B cell (primary cell): ENCODE measurements around the gene SLC30A3. TPM values are rescaled to one million over a fixed set of nuclear protein-coding genes. Genes with fewer than 3 reads are reported as not detected.

ENCODE experiments used
- ATAC-seq: fragments of 200-7000 bp; cut with Tn5 transposase; one replicate; pipeline ENCODE4 v1.10.0; 2021; ENCODE audit warnings: low read depth, mild to moderate bottlenecking, moderate number of reproducible peaks, moderate library complexity
- CTCF ChIA-PET: fragments of 350-600 bp; sonication (Branson Sonifier 250); formaldehyde crosslinking; loops from one replicate; lab custom pipeline; 2021; ENCODE audit warnings: antibody characterized with exemption, inconsistent platforms; lab: Charles Lee
- POLR2A ChIA-PET: fragments of 350-600 bp; sonication (Branson Sonifier 250); formaldehyde crosslinking; loops from one replicate; lab custom pipeline; 2021; ENCODE audit warnings: antibody characterized with exemption; lab: Charles Lee
- DNase-seq: peaks from one replicate; pipeline ENCODE4 v3.0.0; 2013
- H2AFZ ChIP-seq: 2 replicates; pipeline ENCODE4 v1.6.1; 2012; ENCODE audit warnings: mild to moderate bottlenecking, low read depth, low read length; ENCODE audit not compliant: insufficient read depth, poor library complexity, severe bottlenecking
- H3K27ac ChIP-seq, 2 donors: 1 replicate in 1 of 2; 2 replicates in 1 of 2; pipeline ENCODE4 v1.5.1; 2012 to 2013; ENCODE audit warnings: low read length in 2 of 2, mild to moderate bottlenecking in 2 of 2, moderate library complexity in 1 of 2
- H3K27me3 ChIP-seq, 4 experiments: fragments of 200-600 bp in 1 of 4; sonication (generic) in 1 of 4; replicated peaks in 1 of 4; 1 replicate in 2 of 4; 2 replicates in 2 of 4; pipeline versions ENCODE4 v1.6.1 to v1.7.0; 2013 to 2016; ENCODE audit warnings: low read length in 3 of 4, mild to moderate bottlenecking in 2 of 4, mixed read lengths in 1 of 4, moderate library complexity in 1 of 4; ENCODE audit not compliant: insufficient read depth in 4 of 4, control insufficient read depth in 3 of 4; ENCODE audit errors: control extremely low read depth in 1 of 4
- H3K36me3 ChIP-seq, 2 experiments: replicated peaks in 1 of 2; 1 replicate in 1 of 2; 2 replicates in 1 of 2; pipeline versions ENCODE4 v1.6.1 to v1.7.1; 2013; ENCODE audit warnings: low read length in 1 of 2; ENCODE audit not compliant: insufficient read depth in 2 of 2, control insufficient read depth in 1 of 2; ENCODE audit errors: control extremely low read depth in 1 of 2, extremely low read depth in 1 of 2
- H3K4me1 ChIP-seq, 2 donors: fragments of 200-600 bp in 1 of 2; sonication (generic) in 1 of 2; 1 replicate in 1 of 2; 2 replicates in 1 of 2; pipeline versions ENCODE4 v1.5.1 to v1.6.1; 2013 to 2017; ENCODE audit warnings: low read length in 2 of 2; ENCODE audit not compliant: control insufficient read depth in 2 of 2, insufficient read depth in 2 of 2
- H3K4me2 ChIP-seq: replicated peaks from 2 replicates; pipeline ENCODE3; 2012; ENCODE audit warnings: mild to moderate bottlenecking, low read depth, low read length; ENCODE audit not compliant: poor library complexity, severe bottlenecking
- H3K4me3 ChIP-seq, 5 experiments: fragments of 200-600 bp in 1 of 5; sonication (generic) in 1 of 5; 1 replicate in 3 of 5; 2 replicates in 2 of 5; pipeline versions ENCODE4 v1.5.1 to v1.7.0; 2011 to 2016; ENCODE audit warnings: low read length in 4 of 5, mild to moderate bottlenecking in 4 of 5, low read depth in 2 of 5, control low read depth in 1 of 5, moderate library complexity in 1 of 5; ENCODE audit not compliant: insufficient read depth in 1 of 5; ENCODE audit errors: control extremely low read depth in 1 of 5, extremely low read depth in 1 of 5
- H3K79me2 ChIP-seq: fragments of 200-600 bp; sonication (generic); one replicate; pipeline ENCODE4 v1.6.0; 2016; ENCODE audit warnings: low read length; ENCODE audit not compliant: control insufficient read depth, insufficient read depth
- H3K9ac ChIP-seq: fragments of 200-600 bp; sonication (generic); 2 replicates; pipeline ENCODE4 v1.6.1; 2017; ENCODE audit warnings: mild to moderate bottlenecking, low read length, moderate library complexity
- H3K9me3 ChIP-seq, 3 donors: one replicate each; pipeline versions ENCODE4 v1.6.1 to v1.7.1; 2013; ENCODE audit warnings: low read length in 2 of 3; ENCODE audit not compliant: control insufficient read depth in 2 of 3, insufficient read depth in 1 of 3; ENCODE audit errors: control extremely low read depth in 1 of 3
- H4K20me1 ChIP-seq: 2 replicates; pipeline ENCODE4 v1.6.0; 2012; ENCODE audit warnings: mild to moderate bottlenecking, low read length; ENCODE audit not compliant: insufficient read depth, control insufficient read depth, poor library complexity, severe bottlenecking
- H3K27ac Mint-ChIP-seq: one replicate; pipeline ENCODE4 v1.8.0; 2021; ENCODE audit warnings: mixed read lengths
- H3K27me3 Mint-ChIP-seq: one replicate; pipeline ENCODE4 v1.8.0; 2021; ENCODE audit warnings: mixed read lengths
- H3K4me1 Mint-ChIP-seq: one replicate; pipeline ENCODE4 v1.8.0; 2021; ENCODE audit warnings: mixed read lengths
- H3K4me3 Mint-ChIP-seq: one replicate; pipeline ENCODE4 v1.8.0; 2021; ENCODE audit warnings: mixed read lengths
- H3K9me3 Mint-ChIP-seq: one replicate; pipeline ENCODE4 v1.8.0; 2022; ENCODE audit warnings: mixed read lengths; ENCODE audit not compliant: insufficient read depth
- EZH2 ChIP-seq: IDR thresholded peaks from 2 replicates; pipeline ENCODE4 v1.6.1; 2012; ENCODE audit warnings: borderline replicate concordance, low read depth, mild to moderate bottlenecking, moderate library complexity, low read length; ENCODE audit not compliant: insufficient read depth, poor library complexity, severe bottlenecking
- WGBS: methylation state at CpG from one replicate; pipeline ENCODE4 v1.1.5; 2013; ENCODE audit warnings: missing lambda C conversion rate; ENCODE audit not compliant: insufficient coverage; 5-methylcytosine and 5-hydroxymethylcytosine counted together
- intact Hi-C: fragments of 100-400 bp; cut with micrococcal nuclease; formaldehyde crosslinking; loops from one replicate; pipeline ENCODE4 v1.10.0; 2022
- polyA plus RNA-seq: library from polyadenylated mRNA; depleted of rRNA; stranded (reverse); fragments of >200 nt; gene quantifications from 2 replicates; pipeline ENCODE4 v1.2.3, GENCODE V29; 2012
- total RNA-seq, 2 donors: library from RNA; stranded (reverse); fragments of 120-200 nt in 1 of 2; gene quantifications; 1 replicate in 1 of 2; 2 replicates in 1 of 2; pipeline versions ENCODE4 v1.2.3 to v1.2.4, GENCODE V29; 2013 to 2022
- TF ChIP-seq, protein P1 (sequence below): fragments of 200-600 bp; IDR thresholded peaks from one replicate; pipeline ENCODE4 v1.8.0; 2022; ENCODE audit warnings: antibody characterized with exemption, mild to moderate bottlenecking

Gene SLC30A3
- total and polyA plus RNA-seq, 2 donors (not counting 1 experiment from before 2014, with no cell fraction given): 0.09 TPM; not detected in 1

DNA sequence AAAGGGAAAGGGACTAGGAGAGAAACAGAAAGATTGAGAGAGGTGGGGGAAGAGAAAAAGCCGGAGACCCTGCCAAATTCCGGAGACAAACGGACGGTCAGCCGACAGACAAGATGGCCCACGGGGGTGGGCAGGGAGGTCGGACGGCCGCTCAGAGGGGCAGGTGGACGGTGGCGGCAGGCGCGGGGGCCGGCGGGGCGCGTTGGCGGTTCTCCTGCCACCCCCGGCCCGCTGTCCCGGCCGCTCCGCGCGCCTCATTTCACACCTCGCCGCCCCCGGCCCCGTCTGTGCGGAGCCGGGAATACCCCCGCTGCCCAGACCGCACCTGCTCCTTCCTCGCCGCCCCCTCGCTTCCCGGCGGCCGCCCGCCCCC, 935 bp downstream of the SLC30A3 start:
- H3K9ac ChIP-seq: peak overlapping the region; percentile 74
- WGBS: 5% methylated on average over 40 of the region's 40 CpGs

DNA sequence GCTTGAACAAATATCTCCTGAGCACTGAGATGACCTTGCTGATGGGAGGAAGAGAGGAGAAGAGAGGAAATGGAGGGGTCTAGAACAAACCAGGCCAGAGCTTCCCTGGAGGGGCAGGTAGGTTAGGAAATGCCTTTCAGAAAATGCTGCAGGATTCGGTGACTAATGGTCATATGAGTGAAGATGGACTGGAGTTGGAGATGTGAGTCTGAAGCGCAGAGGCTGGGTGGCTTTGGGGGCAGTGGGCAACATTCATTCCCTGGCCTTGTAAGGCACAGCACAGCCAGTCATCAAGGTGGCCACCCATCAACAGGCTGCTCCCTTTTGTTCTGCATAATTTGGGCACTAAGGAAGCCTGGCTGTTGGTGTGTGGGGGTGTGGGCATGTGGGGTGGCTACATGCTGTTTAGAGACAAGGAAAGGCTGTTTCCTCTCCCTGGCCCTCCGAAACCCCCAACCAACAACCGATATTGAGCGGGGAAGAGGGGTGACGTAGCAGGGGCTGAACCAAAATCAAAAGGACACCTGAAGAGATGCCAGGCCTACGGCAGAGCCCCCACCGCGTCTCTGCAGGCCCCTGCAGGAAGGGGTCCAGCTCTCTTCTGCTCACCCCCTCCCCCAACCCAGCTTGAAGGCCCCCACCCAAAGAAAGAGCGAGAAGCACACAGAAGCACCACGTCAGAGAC, 1.5 kb downstream of the SLC30A3 start:
- CTCF ChIA-PET: interaction anchor here (0.5 kb wide), 1 partner anchor 418 kb away, joined by 3 read pairs; no protein-coding TSS in a partner anchor

More for the DNA sequence above, 935 bp downstream of the SLC30A3 start:
- peaks cover 0 to 89% (median 34%) of the 10 kb centered on the region in 4 experiments for H3K27me3 ChIP-seq
- TF ChIP-seq, protein P1, sequence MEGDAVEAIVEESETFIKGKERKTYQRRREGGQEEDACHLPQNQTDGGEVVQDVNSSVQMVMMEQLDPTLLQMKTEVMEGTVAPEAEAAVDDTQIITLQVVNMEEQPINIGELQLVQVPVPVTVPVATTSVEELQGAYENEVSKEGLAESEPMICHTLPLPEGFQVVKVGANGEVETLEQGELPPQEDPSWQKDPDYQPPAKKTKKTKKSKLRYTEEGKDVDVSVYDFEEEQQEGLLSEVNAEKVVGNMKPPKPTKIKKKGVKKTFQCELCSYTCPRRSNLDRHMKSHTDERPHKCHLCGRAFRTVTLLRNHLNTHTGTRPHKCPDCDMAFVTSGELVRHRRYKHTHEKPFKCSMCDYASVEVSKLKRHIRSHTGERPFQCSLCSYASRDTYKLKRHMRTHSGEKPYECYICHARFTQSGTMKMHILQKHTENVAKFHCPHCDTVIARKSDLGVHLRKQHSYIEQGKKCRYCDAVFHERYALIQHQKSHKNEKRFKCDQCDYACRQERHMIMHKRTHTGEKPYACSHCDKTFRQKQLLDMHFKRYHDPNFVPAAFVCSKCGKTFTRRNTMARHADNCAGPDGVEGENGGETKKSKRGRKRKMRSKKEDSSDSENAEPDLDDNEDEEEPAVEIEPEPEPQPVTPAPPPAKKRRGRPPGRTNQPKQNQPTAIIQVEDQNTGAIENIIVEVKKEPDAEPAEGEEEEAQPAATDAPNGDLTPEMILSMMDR: no peak
- no peak overlapping the region for H3K4me3 ChIP-seq
- H2AFZ ChIP-seq: peak overlapping the region; percentile 76
- Mint-ChIP-seq H3K4me1 (peaks cover 35% of the 10 kb centered on the region), H3K27me3 (peaks cover 62% of the 10 kb centered on the region), H3K27ac (no peak overlapping the region), H3K9me3 (no peaks in the 10 kb centered on the region), H3K4me3 (peak overlapping the region; percentile 60)
- H3K27ac ChIP-seq: no peak overlapping the region
- peaks cover 35 to 38% of the 10 kb centered on the region in 2 donors for H3K4me1 ChIP-seq
- no peaks in the 10 kb centered on the region for H3K79me2 ChIP-seq
- peak overlapping the region; percentile 99 for H3K4me2 ChIP-seq
- intact Hi-C loops: loop anchor here (5.0 kb wide), 1 partner anchor 40 kb away; no protein-coding TSS in a partner anchor
- H4K20me1 ChIP-seq: no peaks in the 10 kb centered on the region
- H3K9me3 ChIP-seq: peaks cover 0 to 8% (median 0%) of the 10 kb centered on the region in 3 donors
- DNase-seq (peak; percentile 36), ATAC-seq (no peak)
- no peaks in the 10 kb centered on the region for H3K36me3 ChIP-seq
- ChIA-PET POLR2A (no interaction called here), CTCF (interaction anchor here (0.5 kb wide), 1 partner anchor 418 kb away, joined by 3 read pairs; no protein-coding TSS in a partner anchor)

More for the DNA sequence above, 1.5 kb downstream of the SLC30A3 start:
- POLR2A ChIA-PET: no interaction called here
- Mint-ChIP-seq H3K27ac (peak overlapping the region; percentile 18), H3K27me3 (peaks cover 67% of the 10 kb centered on the region), H3K4me3 (peak overlapping the region; percentile 60), H3K9me3 (no peaks in the 10 kb centered on the region), H3K4me1 (peaks cover 35% of the 10 kb centered on the region)
- no peak overlapping the region for H3K9ac ChIP-seq
- no peak overlapping the region for H2AFZ ChIP-seq
- H4K20me1 ChIP-seq: no peaks in the 10 kb centered on the region
- ATAC-seq (no peak), DNase-seq (peak; percentile 29)
- H3K9me3 ChIP-seq: peaks cover 0 to 8% (median 0%) of the 10 kb centered on the region in 3 donors
- H3K4me1 ChIP-seq: peaks cover 35 to 38% of the 10 kb centered on the region in 2 donors
- H3K27ac ChIP-seq: no peak overlapping the region
- H3K79me2 ChIP-seq: no peaks in the 10 kb centered on the region
- TF ChIP-seq EZH2: peak; percentile 33
- TF ChIP-seq, protein P1: no peak
- intact Hi-C loops: loop anchor here (5.0 kb wide), 1 partner anchor 41 kb away; no protein-coding TSS in a partner anchor
- peak overlapping the region; percentile 99 for H3K4me2 ChIP-seq
- 73% methylated on average over 5 of the region's 11 CpGs for WGBS
- H3K36me3 ChIP-seq: no peaks in the 10 kb centered on the region
- H3K27me3 ChIP-seq: peaks cover 0 to 90% (median 36%) of the 10 kb centered on the region in 4 experiments
- H3K4me3 ChIP-seq: no peak overlapping the region
